HG03520 (cell line): ENCODE data around the gene SLC35D3.
"Not testable (repeated sequence)": the region's sequence is repeated elsewhere in the genome, so short reads cannot be mapped to it uniquely, and the experiment has no call there.

Experiments used
- ATAC-seq: cut with Tn5 transposase; IDR thresholded peaks from one replicate; pipeline ENCODE4 v1.9.1; 2021; ENCODE audit warnings: mild to moderate bottlenecking, moderate library complexity; ENCODE audit not compliant: unreplicated experiment

Gene SLC35D3

GRCh38 chr6:136921936-136922684, at the start of gene SLC35D3:
Gene SLC35D3 (plus strand): TSS chr6:136922301. CDS start chr6:136922429, 128 bp downstream.
- ATAC-seq = no peak

- ATAC-seq = no peak
Observed at GRCh38 chr6:136873748-136874147, 48.4 kb upstream of the SLC35D3 start.

- not testable (repeated sequence) for ATAC-seq
Observed at GRCh38 chr6:136876469-136876868, 45.6 kb upstream of the SLC35D3 start.

- no peak for ATAC-seq
Observed at GRCh38 chr6:136880748-136881460, 41.2 kb upstream of the SLC35D3 start.

GRCh38 chr6:136886091-136886490, 36.0 kb upstream of the SLC35D3 start:
- ATAC-seq = no peak

- ATAC-seq = no peak
Observed at GRCh38 chr6:136887953-136888352, 34.1 kb upstream of the SLC35D3 start.

- ATAC-seq = no peak
Observed at GRCh38 chr6:136889271-136890193, 32.6 kb upstream of the SLC35D3 start.

GRCh38 chr6:136890194-136890839, 31.8 kb upstream of the SLC35D3 start:
- no peak for ATAC-seq

GRCh38 chr6:136890986-136891385, 31.1 kb upstream of the SLC35D3 start:
- no peak for ATAC-seq

- no peak for ATAC-seq
Observed at GRCh38 chr6:136893187-136893586, 28.9 kb upstream of the SLC35D3 start.

GRCh38 chr6:136895901-136896300, 26.2 kb upstream of the SLC35D3 start:
- ATAC-seq = no peak

- ATAC-seq = no peak
Observed at GRCh38 chr6:136897071-136897470, 25.0 kb upstream of the SLC35D3 start.

GRCh38 chr6:136901212-136901784, 20.8 kb upstream of the SLC35D3 start:
- ATAC-seq = no peak

- ATAC-seq = not testable (repeated sequence)
Observed at GRCh38 chr6:136904477-136904876, 17.6 kb upstream of the SLC35D3 start.

- no peak for ATAC-seq
Observed at GRCh38 chr6:136914947-136915346, 7.2 kb upstream of the SLC35D3 start.

GRCh38 chr6:136918706-136919105, 3.4 kb upstream of the SLC35D3 start:
- ATAC-seq = no peak

GRCh38 chr6:136920216-136920615, 1.9 kb upstream of the SLC35D3 start:
- ATAC-seq = no peak

GRCh38 chr6:136920671-136921380, 1.3 kb upstream of the SLC35D3 start:
- no peak for ATAC-seq

- no peak for ATAC-seq
Observed at GRCh38 chr6:136921381-136921935, 643 bp upstream of the SLC35D3 start.

- ATAC-seq = no peak
Observed at GRCh38 chr6:136922685-136923006, 545 bp downstream of the SLC35D3 start.
